Fibroblast of skin of right quadriceps (primary cell): Measurements from ENCODE around the gene CYP27A1.

Experiments
- DNase-seq: peaks from one replicate; pipeline ENCODE4 v3.0.0-alpha.2; 2013

Gene CYP27A1

GRCh38 chr2:218859988-218860831 lies 78.3 kb downstream of the CYP27A1 start:
- DNase-seq: no peak

GRCh38 chr2:218860950-218861381 lies 79.0 kb downstream of the CYP27A1 start:
- peak; percentile 81 for DNase-seq

- DNase-seq: no peak
These were observed 79.8 kb downstream of the CYP27A1 start for GRCh38 chr2:218861645-218862318.

GRCh38 chr2:218863021-218863520 lies 81.1 kb downstream of the CYP27A1 start:
- no peak for DNase-seq
